ENCODE measurements around the gene NID1.

NID1 gene

DNA sequence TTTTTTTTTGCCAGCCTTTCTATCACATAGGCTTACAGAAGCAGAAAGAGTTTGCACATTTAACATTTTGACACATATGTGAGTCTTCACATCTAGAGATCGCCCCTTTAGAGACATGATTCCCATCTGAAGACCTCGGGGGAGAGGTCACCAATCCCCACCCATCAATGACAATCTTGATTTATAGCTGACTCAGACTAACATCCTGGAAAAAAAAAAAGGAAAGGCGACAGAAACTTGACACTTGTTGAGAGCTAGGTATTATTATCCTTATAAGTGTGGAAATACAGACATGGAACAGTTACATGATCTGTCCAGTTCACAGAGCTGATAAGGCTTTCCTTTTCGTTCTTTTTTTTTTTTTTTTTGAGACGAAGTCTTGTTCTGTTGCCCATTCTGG is 28.0 kb upstream of the NID1 start:
- in situ Hi-C loops (cut with HindIII; ENCODE audit: low sequenced_read_pairs): no loop called here
- no peak overlapping the region for H3K4me3 ChIP-seq (ENCODE audit: low read depth, low read length)
- DNase-seq (ENCODE audit: low read depth): no peak
- TF ChIP-seq, protein P1, sequence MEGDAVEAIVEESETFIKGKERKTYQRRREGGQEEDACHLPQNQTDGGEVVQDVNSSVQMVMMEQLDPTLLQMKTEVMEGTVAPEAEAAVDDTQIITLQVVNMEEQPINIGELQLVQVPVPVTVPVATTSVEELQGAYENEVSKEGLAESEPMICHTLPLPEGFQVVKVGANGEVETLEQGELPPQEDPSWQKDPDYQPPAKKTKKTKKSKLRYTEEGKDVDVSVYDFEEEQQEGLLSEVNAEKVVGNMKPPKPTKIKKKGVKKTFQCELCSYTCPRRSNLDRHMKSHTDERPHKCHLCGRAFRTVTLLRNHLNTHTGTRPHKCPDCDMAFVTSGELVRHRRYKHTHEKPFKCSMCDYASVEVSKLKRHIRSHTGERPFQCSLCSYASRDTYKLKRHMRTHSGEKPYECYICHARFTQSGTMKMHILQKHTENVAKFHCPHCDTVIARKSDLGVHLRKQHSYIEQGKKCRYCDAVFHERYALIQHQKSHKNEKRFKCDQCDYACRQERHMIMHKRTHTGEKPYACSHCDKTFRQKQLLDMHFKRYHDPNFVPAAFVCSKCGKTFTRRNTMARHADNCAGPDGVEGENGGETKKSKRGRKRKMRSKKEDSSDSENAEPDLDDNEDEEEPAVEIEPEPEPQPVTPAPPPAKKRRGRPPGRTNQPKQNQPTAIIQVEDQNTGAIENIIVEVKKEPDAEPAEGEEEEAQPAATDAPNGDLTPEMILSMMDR (IDR thresholded peaks at IDR 0.05; ENCODE audit: low read depth, low read length, missing control alignments): no peak

DNA sequence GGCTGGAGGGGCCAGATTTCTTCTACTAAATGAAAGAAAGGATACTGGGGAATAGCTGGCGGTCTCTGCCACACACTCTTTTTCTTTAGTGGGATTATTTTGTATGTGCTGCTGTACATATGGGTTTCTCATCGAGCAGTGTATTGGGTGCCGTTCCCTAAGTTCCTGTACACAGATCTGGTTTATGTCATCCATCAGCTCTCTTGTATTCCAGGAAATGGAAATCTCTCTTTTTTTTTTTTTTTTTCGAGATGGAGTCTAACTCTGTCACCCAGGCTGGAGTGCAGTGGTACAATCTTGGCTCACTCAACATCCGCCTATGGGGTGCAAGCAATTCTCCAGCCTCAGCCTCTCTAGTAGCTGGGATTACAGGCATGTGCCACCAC is 27.0 kb upstream of the NID1 start:
- no peak for DNase-seq (ENCODE audit: low read depth)
- H3K4me3 ChIP-seq (ENCODE audit: low read depth, low read length): no peak overlapping the region
- in situ Hi-C loops (cut with HindIII; ENCODE audit: low sequenced_read_pairs): no loop called here
- TF ChIP-seq, protein P1 (IDR thresholded peaks at IDR 0.05; ENCODE audit: low read depth, low read length, missing control alignments): no peak

DNA sequence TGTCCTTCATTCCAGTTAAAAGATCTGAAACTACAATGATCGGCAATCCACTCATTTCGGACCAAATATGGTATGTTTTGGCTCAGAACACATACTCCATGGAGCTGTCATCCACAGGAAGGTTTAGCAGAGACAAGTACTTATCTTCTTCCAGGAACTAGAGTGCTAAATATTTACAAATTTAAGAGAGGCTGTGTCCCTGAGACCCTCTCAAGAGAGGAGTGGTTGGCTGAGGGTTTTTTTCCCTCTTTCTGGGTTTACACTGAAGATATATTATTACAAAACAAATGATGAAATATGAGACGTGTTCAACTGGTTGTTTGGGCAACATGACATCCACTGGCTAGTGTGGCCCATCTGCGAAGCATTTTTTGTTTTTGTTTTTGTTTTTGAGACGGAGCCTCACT is 25.9 kb upstream of the NID1 start:
- DNase-seq (ENCODE audit: low read depth): no peak
- in situ Hi-C loops (cut with HindIII; ENCODE audit: low sequenced_read_pairs): no loop called here
- TF ChIP-seq, protein P1 (IDR thresholded peaks at IDR 0.05; ENCODE audit: low read depth, low read length, missing control alignments): no peak
- no peak overlapping the region for H3K4me3 ChIP-seq (ENCODE audit: low read depth, low read length)

GRCh38 chr1:236089046-236089773 is 24.3 kb upstream of the NID1 start:
- in situ Hi-C loops (cut with HindIII; ENCODE audit: low sequenced_read_pairs): no loop called here
- H3K4me3 ChIP-seq (ENCODE audit: low read depth, low read length): no peak overlapping the region
- TF ChIP-seq, protein P1 (IDR thresholded peaks at IDR 0.05; ENCODE audit: low read depth, low read length, missing control alignments): no peak
- DNase-seq (ENCODE audit: low read depth): no peak

- DNase-seq (ENCODE audit: low read depth): no peak
- TF ChIP-seq, protein P1 (IDR thresholded peaks at IDR 0.05; ENCODE audit: low read depth, low read length, missing control alignments): no peak
- H3K4me3 ChIP-seq (ENCODE audit: low read depth, low read length): no peak overlapping the region
- in situ Hi-C loops (cut with HindIII; ENCODE audit: low sequenced_read_pairs): no loop called here
These were observed 21.6 kb upstream of the NID1 start for GRCh38 chr1:236086537-236086936.

GRCh38 chr1:236085545-236086159 is 20.8 kb upstream of the NID1 start:
- in situ Hi-C loops (cut with HindIII; ENCODE audit: low sequenced_read_pairs): no loop called here
- no peak overlapping the region for H3K4me3 ChIP-seq (ENCODE audit: low read depth, low read length)
- TF ChIP-seq, protein P1 (IDR thresholded peaks at IDR 0.05; ENCODE audit: low read depth, low read length, missing control alignments): no peak
- DNase-seq (ENCODE audit: low read depth): no peak
